ENCODE measurements around the gene AIM2.

- TF ChIP-seq CTCF (IDR thresholded peaks at IDR 0.05) (no peak), POLR2A (IDR thresholded peaks at IDR 0.05) (no peak), POLR2AphosphoS5 (IDR thresholded peaks at IDR 0.05) (no peak)
These were observed 43.8 kb upstream of the AIM2 start for GRCh38 chr1:159120317-159120716.

Data from gastroesophageal sphincter (tissue), 3 donors.